Left lung (tissue), 10 donors: Measurements from ENCODE around the gene ZFYVE1. TPM values are rescaled to one million over a fixed set of nuclear protein-coding genes. Genes with fewer than 3 reads are reported as not detected.
"Not testable (repeated sequence)": the region's sequence is repeated elsewhere in the genome, so short reads cannot be mapped to it uniquely, and the experiment has no call there.

ENCODE experiments used
- ATAC-seq: fragments of 200-7000 bp; cut with Tn5 transposase; one replicate; pipeline ENCODE4 v1.9.1; 2020; ENCODE audit warnings: moderate library complexity
- DNase-seq, 4 donors: peaks; one replicate each; pipeline ENCODE4 v3.0.0-alpha.2; 2013 to 2020
- H3K27ac ChIP-seq, 2 donors: fragments of 200-600 bp; sonication (generic) in 1 of 2; one replicate each; pipeline versions ENCODE4 v1.5.0 to v1.8.0; 2020 to 2021
- H3K27me3 ChIP-seq, 2 donors: fragments of 200-600 bp; sonication (generic) in 1 of 2; one replicate each; pipeline versions ENCODE4 v1.5.0 to v1.8.0; 2020 to 2021
- H3K36me3 ChIP-seq, 2 donors: fragments of 200-600 bp; sonication (generic) in 1 of 2; one replicate each; pipeline versions ENCODE4 v1.5.0 to v1.8.0; 2020 to 2021
- H3K4me1 ChIP-seq, 2 donors: fragments of 200-600 bp; one replicate each; pipeline ENCODE4 v1.8.0; 2021
- H3K4me3 ChIP-seq, 2 donors: fragments of 200-600 bp; sonication (generic) in 1 of 2; one replicate each; pipeline versions ENCODE4 v1.5.0 to v1.8.0; 2020 to 2021; ENCODE audit warnings: mild to moderate bottlenecking in 1 of 2
- H3K9me3 ChIP-seq, 2 donors: fragments of 200-600 bp; sonication (generic) in 1 of 2; one replicate each; pipeline versions ENCODE4 v1.5.0 to v1.8.0; 2020 to 2021
- intact Hi-C, 2 donors: fragments of 100-400 bp; cut with DNase I; formaldehyde crosslinking; loops; one replicate each; pipeline versions ENCODE4 v1.11.2 to v1.14.2; 2022
- polyA plus RNA-seq, 6 donors: library from polyadenylated mRNA; unstranded; fragments of 120-200 nt; gene quantifications; one replicate each; pipeline ENCODE4 v1.2.1, GENCODE V29; 2013; ENCODE audit not compliant: insufficient read length in 6 of 6
- total RNA-seq, 2 donors: library from RNA; stranded (reverse); fragmentation: NEBNext Ultra II Directional; extraction: Animal tissue kit (Norgen Biotek cat#: 25700); gene quantifications; one replicate each; pipeline ENCODE4 v1.2.1, GENCODE V29; 2021
- TF ChIP-seq, protein P1 (sequence below), 2 donors: fragments of 200-600 bp; sonication (generic) in 1 of 2; IDR thresholded peaks; one replicate each; pipeline versions ENCODE4 v1.5.0 to v1.8.0; 2021; ENCODE audit warnings: antibody characterized with exemption in 2 of 2
- donor health status: DM: no; HTN: yes; CAD: no.
- donor health status: DM: no; HTN: no; CAD: no.

The ZFYVE1 gene
- total and polyA plus RNA-seq, 8 donors: 14.6 to 22.3 (median 19.8) TPM

DNA sequence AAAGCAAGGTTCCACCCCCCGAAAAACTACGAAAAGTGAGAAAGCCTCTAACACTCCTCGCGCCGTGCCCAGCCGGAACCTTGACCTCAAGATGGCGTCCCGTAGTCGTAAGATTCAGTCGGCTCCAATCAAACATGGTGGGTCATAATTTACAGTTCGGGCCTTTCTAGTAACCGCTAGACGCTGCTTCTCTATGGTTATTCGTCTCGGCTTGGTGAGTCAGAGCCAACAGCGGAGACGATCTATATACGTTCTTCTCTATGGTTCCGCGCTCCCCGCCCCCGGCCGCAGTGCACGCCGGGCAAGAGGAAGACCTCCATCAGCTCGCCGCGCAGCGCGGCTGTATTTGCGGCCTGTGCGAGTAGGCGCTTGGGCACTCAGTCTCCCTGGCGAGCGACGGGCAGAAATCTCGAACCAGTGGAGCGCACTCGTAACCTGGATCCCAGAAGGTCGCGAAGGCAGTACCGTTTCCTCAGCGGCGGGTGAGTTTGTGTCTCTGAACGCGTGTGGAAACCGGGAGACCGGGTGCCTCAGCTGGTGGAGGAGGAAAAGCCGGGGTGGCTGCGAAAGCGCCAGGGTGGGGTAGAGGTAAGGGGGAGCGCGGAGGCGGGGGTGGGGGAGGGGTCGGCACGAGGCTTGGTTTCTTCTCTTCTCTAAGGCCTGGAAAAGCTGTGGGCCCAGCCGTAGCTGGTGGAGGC lies 31.5 kb upstream of the ZFYVE1 start, which contains the start of gene RBM25:
Gene RBM25, plus strand, starts transcription at position 311 of the 698 bp plus-strand sequence. CDS start 13,108 bp downstream, outside the sequence.
- Histone ChIP-seq H3K27ac (peak within 1 kb of the TSS; percentile 96 to 97), H3K4me1 (peaks cover 12 to 41% of the 10 kb centered on the region in 2 donors), H3K27me3 (no peaks in the 10 kb centered on the region), H3K36me3 (peaks cover 0 to 9% of the 10 kb centered on the region in 2 donors), H3K4me3 (peak within 1 kb of the TSS; percentile 63 to 87), H3K9me3 (no peaks in the 10 kb centered on the region)
- intact Hi-C loops: no loop called here
- TF ChIP-seq, protein P1, sequence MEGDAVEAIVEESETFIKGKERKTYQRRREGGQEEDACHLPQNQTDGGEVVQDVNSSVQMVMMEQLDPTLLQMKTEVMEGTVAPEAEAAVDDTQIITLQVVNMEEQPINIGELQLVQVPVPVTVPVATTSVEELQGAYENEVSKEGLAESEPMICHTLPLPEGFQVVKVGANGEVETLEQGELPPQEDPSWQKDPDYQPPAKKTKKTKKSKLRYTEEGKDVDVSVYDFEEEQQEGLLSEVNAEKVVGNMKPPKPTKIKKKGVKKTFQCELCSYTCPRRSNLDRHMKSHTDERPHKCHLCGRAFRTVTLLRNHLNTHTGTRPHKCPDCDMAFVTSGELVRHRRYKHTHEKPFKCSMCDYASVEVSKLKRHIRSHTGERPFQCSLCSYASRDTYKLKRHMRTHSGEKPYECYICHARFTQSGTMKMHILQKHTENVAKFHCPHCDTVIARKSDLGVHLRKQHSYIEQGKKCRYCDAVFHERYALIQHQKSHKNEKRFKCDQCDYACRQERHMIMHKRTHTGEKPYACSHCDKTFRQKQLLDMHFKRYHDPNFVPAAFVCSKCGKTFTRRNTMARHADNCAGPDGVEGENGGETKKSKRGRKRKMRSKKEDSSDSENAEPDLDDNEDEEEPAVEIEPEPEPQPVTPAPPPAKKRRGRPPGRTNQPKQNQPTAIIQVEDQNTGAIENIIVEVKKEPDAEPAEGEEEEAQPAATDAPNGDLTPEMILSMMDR (IDR thresholded peaks at IDR 0.05): no peak
- peak; percentile 96 to 99 (median 97) for DNase-seq
- ATAC-seq: peak; percentile 99

DNA sequence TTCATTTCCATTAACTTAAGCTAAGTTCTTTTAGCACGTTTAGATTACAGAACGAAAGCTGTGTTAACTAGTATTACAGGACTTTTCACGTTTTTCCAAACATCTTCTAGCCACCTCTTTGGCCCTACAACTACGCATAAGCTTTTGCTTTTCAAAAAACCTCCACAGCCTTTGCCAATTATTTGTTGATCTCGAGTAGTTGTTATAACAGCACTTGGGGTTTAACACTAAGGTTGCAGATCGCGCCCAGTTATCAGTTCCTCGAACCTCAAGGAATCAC lies 31.0 kb upstream of the ZFYVE1 start:
- peaks cover 12 to 37% of the 10 kb centered on the region in 2 donors for H3K4me1 ChIP-seq
- H3K36me3 ChIP-seq: peaks cover 0 to 8% of the 10 kb centered on the region in 2 donors
- ATAC-seq (no peak), DNase-seq (no peak)
- peak overlapping the region; percentile 63 to 87 for H3K4me3 ChIP-seq
- no peaks in the 10 kb centered on the region for H3K27me3 ChIP-seq
- intact Hi-C loops: no loop called here
- peak overlapping the region; percentile 96 to 97 for H3K27ac ChIP-seq
- H3K9me3 ChIP-seq: no peaks in the 10 kb centered on the region
- TF ChIP-seq, protein P1 (IDR thresholded peaks at IDR 0.05): no peak

DNA sequence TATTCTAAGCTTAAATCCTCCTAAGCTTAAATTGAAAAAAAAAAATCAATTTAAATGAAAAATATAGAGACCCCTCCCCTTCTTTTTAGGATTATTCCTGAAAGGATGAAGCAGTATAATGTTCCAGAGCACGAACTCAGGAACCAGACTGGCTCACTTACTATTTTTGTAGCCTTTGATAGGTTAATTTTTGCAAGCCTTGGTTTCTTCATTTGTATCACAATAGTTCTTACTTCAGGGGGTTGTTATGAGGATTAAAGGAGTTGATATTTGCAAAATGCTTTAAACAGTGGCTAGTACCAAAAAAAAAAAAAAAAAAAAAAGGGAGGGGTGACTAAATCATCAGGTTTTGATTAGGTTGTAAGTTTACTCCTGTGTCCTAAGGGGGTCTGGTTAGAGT lies 28.3 kb upstream of the ZFYVE1 start:
- no peaks in the 10 kb centered on the region for H3K27me3 ChIP-seq
- H3K4me1 ChIP-seq: peaks cover 10 to 11% of the 10 kb centered on the region in 2 donors
- TF ChIP-seq, protein P1 (IDR thresholded peaks at IDR 0.05): no peak
- no peak overlapping the region for H3K4me3 ChIP-seq
- H3K9me3 ChIP-seq: no peaks in the 10 kb centered on the region
- no peaks in the 10 kb centered on the region for H3K36me3 ChIP-seq
- DNase-seq (no peak), ATAC-seq (no peak)
- intact Hi-C loops: no loop called here
- H3K27ac ChIP-seq: no peak overlapping the region

DNA sequence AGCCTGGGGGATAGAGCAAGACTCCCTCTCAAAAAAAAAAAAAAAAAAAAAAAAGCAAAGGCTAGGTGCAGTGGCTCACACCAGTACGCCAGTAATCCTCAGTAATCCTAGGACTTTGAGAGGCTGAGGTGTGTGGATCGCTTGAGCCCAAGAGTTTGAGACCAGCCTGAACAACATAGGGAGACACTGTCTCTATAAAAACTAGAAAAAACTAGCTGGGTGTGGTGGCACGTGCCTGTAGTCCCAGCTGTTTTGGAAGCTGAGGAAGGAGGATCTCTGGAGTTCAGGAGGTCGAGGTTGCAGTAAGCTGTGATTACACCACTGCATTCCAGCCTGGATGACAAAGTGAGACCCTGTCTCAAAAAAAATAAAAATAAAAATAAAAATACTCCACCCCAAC lies 22.5 kb upstream of the ZFYVE1 start:
- H3K4me3 ChIP-seq: no peak overlapping the region
- no peaks in the 10 kb centered on the region for H3K9me3 ChIP-seq
- no peak overlapping the region for H3K27ac ChIP-seq
- H3K36me3 ChIP-seq: no peaks in the 10 kb centered on the region
- H3K27me3 ChIP-seq: no peaks in the 10 kb centered on the region
- no peaks in the 10 kb centered on the region for H3K4me1 ChIP-seq
- DNase-seq: no peak
- TF ChIP-seq, protein P1 (IDR thresholded peaks at IDR 0.05): no peak
- ATAC-seq: no peak
- intact Hi-C loops: no loop called here

DNA sequence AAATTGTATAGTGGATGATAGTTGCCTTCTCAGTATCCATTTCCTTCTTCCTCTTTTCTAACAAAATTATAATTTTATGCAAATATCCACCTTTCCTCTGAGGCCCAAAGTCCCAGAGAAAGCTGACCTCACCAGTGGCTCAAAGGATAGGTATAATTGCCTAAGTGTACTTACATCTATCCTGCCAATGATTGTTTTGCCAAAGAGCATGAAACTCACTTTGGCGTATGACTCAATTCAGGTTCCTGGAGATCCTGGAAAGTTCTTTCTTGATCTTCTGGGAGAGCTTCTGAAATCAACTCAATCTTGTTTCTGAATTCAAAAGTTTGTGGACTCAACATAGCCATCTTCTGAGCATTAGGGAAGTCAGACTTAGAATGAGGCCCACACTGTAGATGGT lies 20.9 kb upstream of the ZFYVE1 start:
- TF ChIP-seq, protein P1 (IDR thresholded peaks at IDR 0.05): no peak
- no peak for ATAC-seq
- no peaks in the 10 kb centered on the region for H3K4me1 ChIP-seq
- H3K27ac ChIP-seq: no peak overlapping the region
- DNase-seq: no peak
- intact Hi-C loops: no loop called here
- no peaks in the 10 kb centered on the region for H3K27me3 ChIP-seq
- H3K36me3 ChIP-seq: no peaks in the 10 kb centered on the region
- H3K4me3 ChIP-seq: no peak overlapping the region
- H3K9me3 ChIP-seq: no peaks in the 10 kb centered on the region

DNA sequence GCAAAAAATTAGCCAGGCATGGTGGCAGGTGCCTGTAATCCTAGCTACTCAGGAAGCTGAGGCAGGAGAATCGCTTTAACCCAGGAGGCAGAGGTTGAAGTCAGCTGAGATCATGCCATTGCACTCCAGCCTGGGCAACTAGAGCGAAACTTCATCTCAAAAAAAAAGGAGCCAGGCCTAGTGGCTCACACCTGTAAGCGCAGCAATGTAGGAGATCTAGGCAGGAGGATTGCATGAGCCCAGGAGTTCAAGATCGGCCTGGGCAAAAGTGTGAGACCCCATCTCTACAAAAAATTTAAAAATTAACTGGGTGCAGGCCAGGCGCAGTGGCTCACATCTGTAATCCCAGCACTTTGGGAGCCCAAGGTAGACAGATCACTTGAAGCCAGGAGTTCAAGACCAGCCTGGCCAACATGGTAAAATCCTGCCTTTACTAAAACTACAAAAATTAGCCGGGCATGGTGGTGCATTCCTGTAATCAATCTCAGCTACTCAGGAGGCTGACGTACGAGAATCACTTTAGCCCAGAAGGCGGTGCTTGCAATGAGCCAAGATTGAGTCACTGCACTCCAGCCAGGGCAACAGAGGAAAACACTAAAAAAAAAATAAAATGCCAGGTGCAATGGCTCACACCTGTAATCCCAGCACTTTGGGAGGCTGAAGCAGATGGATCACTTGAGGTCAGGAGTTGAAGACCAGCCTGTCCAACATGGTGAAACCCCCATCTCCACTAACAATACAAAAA lies 10.0 kb upstream of the ZFYVE1 start:
- H3K27me3 ChIP-seq, H3K36me3 ChIP-seq, intact Hi-C loops, DNase-seq, H3K4me3 ChIP-seq, H3K4me1 ChIP-seq, H3K9me3 ChIP-seq, H3K27ac ChIP-seq: not testable (repeated sequence)
- ATAC-seq: peak; percentile 55
